HS-27A (cell line): ENCODE measurements around the gene INO80D.
"Not testable (repeated sequence)": the region's sequence is repeated elsewhere in the genome, so short reads cannot be mapped to it uniquely, and the experiment has no call there.

Source experiments
- DNase-seq: peaks from one replicate; pipeline ENCODE4 v3.0.0-alpha.2; 2012; ENCODE audit warnings: low read depth, missing footprints

Gene INO80D

GRCh38 chr2:206083602-206084438 is 2.2 kb downstream of the INO80D start:
- no peak for DNase-seq

GRCh38 chr2:206082298-206082843 is 3.6 kb downstream of the INO80D start:
- no peak for DNase-seq

GRCh38 chr2:206080927-206081326 is 5.0 kb downstream of the INO80D start:
- DNase-seq: no peak

GRCh38 chr2:206079699-206080465 is 6.1 kb downstream of the INO80D start:
- DNase-seq: no peak

- not testable (repeated sequence) for DNase-seq
Measured at GRCh38 chr2:206077879-206078278, 8.1 kb downstream of the INO80D start.

- DNase-seq: no peak
Measured at GRCh38 chr2:206075113-206075512, 10.9 kb downstream of the INO80D start.

GRCh38 chr2:206071807-206072206 is 14.2 kb downstream of the INO80D start:
- DNase-seq: no peak

GRCh38 chr2:206069417-206069816 is 16.6 kb downstream of the INO80D start:
- no peak for DNase-seq

- DNase-seq: no peak
Measured at GRCh38 chr2:206068207-206068606, 17.8 kb downstream of the INO80D start.

GRCh38 chr2:206064077-206064476 is 21.9 kb downstream of the INO80D start:
- no peak for DNase-seq

GRCh38 chr2:206063635-206064034 is 22.3 kb downstream of the INO80D start:
- DNase-seq: no peak

GRCh38 chr2:206062724-206063123 is 23.2 kb downstream of the INO80D start:
- DNase-seq: no peak

- no peak for DNase-seq
Measured at GRCh38 chr2:206056286-206056685, 29.7 kb downstream of the INO80D start.

- no peak for DNase-seq
Measured at GRCh38 chr2:206054952-206055351, 31.0 kb downstream of the INO80D start.

- no peak for DNase-seq
Measured at GRCh38 chr2:206051912-206052311, 34.1 kb downstream of the INO80D start.

GRCh38 chr2:206049392-206049791 is 36.6 kb downstream of the INO80D start:
- no peak for DNase-seq

GRCh38 chr2:206045251-206045650 is 40.7 kb downstream of the INO80D start:
- no peak for DNase-seq

- DNase-seq: no peak
Measured at GRCh38 chr2:206040525-206040924, 45.4 kb downstream of the INO80D start.

- DNase-seq: not testable (repeated sequence)
Measured at GRCh38 chr2:206035393-206035792, 50.6 kb downstream of the INO80D start.

GRCh38 chr2:206033452-206033851 is 52.5 kb downstream of the INO80D start:
- DNase-seq: not testable (repeated sequence)

GRCh38 chr2:206031950-206032567 is 53.9 kb downstream of the INO80D start:
- no peak for DNase-seq

- no peak for DNase-seq
Measured at GRCh38 chr2:206031162-206031784, 54.7 kb downstream of the INO80D start.
